BLaER1 (cell line): ENCODE results near the gene GCDH.
"Not testable (repeated sequence)": the region's sequence is repeated elsewhere in the genome, so short reads cannot be mapped to it uniquely, and the experiment has no call there.

Experiments used
- H3K27ac ChIP-seq: shearing (Covaris generic); formaldehyde crosslinking; 2 replicates; pipeline ENCODE4 v1.8.1; 2022
- H3K27me3 ChIP-seq: shearing (Covaris generic); formaldehyde crosslinking; 2 replicates; pipeline ENCODE4 v1.8.1; 2022
- H3K36me3 ChIP-seq: shearing (Covaris generic); formaldehyde crosslinking; 2 replicates; pipeline ENCODE4 v1.8.1; 2022
- H3K4me1 ChIP-seq: shearing (Covaris generic); formaldehyde crosslinking; 2 replicates; pipeline ENCODE4 v1.8.1; 2022
- H3K4me2 ChIP-seq: shearing (Covaris generic); formaldehyde crosslinking; 2 replicates; pipeline ENCODE4 v1.8.1; 2022
- H3K4me3 ChIP-seq: shearing (Covaris generic); formaldehyde crosslinking; 2 replicates; pipeline ENCODE4 v1.8.1; 2022
- H3K9ac ChIP-seq: shearing (Covaris generic); formaldehyde crosslinking; 2 replicates; pipeline ENCODE4 v1.8.1; 2022
- H3K9me3 ChIP-seq: shearing (Covaris generic); formaldehyde crosslinking; 2 replicates; pipeline ENCODE4 v1.8.1; 2022
- H4K20me1 ChIP-seq: shearing (Covaris generic); formaldehyde crosslinking; 2 replicates; pipeline ENCODE4 v1.8.1; 2022
- Cebpa-rat ChIP-seq: shearing (Covaris generic); IDR thresholded peaks from 2 replicates; pipeline ENCODE4 v1.8.1; 2022

GCDH gene

GRCh38 chr19:12907166-12907565 is 16.2 kb downstream of the GCDH start:
- no peak overlapping the region for H3K4me3 ChIP-seq
- TF ChIP-seq Cebpa-rat, result no peak
- peaks cover 24% of the 10 kb centered on the region for H3K36me3 ChIP-seq
- no peaks in the 10 kb centered on the region for H4K20me1 ChIP-seq
- no peak overlapping the region for H3K4me2 ChIP-seq
- no peak overlapping the region for H3K27ac ChIP-seq
- no peaks in the 10 kb centered on the region for H3K27me3 ChIP-seq
- no peaks in the 10 kb centered on the region for H3K9me3 ChIP-seq
- no peaks in the 10 kb centered on the region for H3K4me1 ChIP-seq
- no peak overlapping the region for H3K9ac ChIP-seq

- H3K36me3 ChIP-seq, result no peaks in the 10 kb centered on the region
- H3K9me3 ChIP-seq, result no peaks in the 10 kb centered on the region
- no peak overlapping the region for H3K4me3 ChIP-seq
- H3K9ac ChIP-seq, result no peak overlapping the region; the same call in 1 of the 2 replicates
- no peaks in the 10 kb centered on the region for H4K20me1 ChIP-seq
- no peak for TF ChIP-seq Cebpa-rat
- H3K27me3 ChIP-seq, result no peaks in the 10 kb centered on the region
- no peak overlapping the region for H3K4me2 ChIP-seq
- peaks cover 21% of the 10 kb centered on the region for H3K4me1 ChIP-seq
- H3K27ac ChIP-seq, result no peak overlapping the region
These were observed 21.6 kb downstream of the GCDH start for GRCh38 chr19:12912571-12912970.

GRCh38 chr19:12913011-12913561 is 22.1 kb downstream of the GCDH start:
- Histone ChIP-seq H3K4me1 (peaks cover 21% of the 10 kb centered on the region), H3K36me3 (no peaks in the 10 kb centered on the region), H4K20me1 (no peaks in the 10 kb centered on the region), H3K27me3 (no peaks in the 10 kb centered on the region), H3K9ac (no peak overlapping the region; the same call in 1 of the 2 replicates), H3K9me3 (no peaks in the 10 kb centered on the region), H3K4me2 (peak overlapping the region; percentile 70), H3K4me3 (no peak overlapping the region), H3K27ac (peak overlapping the region; percentile 77; the same call in 1 of the 2 replicates)
- no peak for TF ChIP-seq Cebpa-rat

GRCh38 chr19:12913851-12914690 is 23.1 kb downstream of the GCDH start:
- Histone ChIP-seq H3K36me3 (no peaks in the 10 kb centered on the region), H4K20me1 (no peaks in the 10 kb centered on the region), H3K4me2 (peak overlapping the region; percentile 70), H3K4me3 (no peak overlapping the region), H3K9me3 (no peaks in the 10 kb centered on the region), H3K27me3 (no peaks in the 10 kb centered on the region), H3K4me1 (peaks cover 31% of the 10 kb centered on the region), H3K9ac (peak overlapping the region; percentile 61), H3K27ac (peak overlapping the region; percentile 77)
- no peak for TF ChIP-seq Cebpa-rat

- peaks cover 36% of the 10 kb centered on the region for H3K4me1 ChIP-seq
- not testable (repeated sequence) for H3K27me3 ChIP-seq, H3K4me3 ChIP-seq, H3K36me3 ChIP-seq, H3K27ac ChIP-seq, H3K4me2 ChIP-seq, H4K20me1 ChIP-seq, H3K9me3 ChIP-seq, H3K9ac ChIP-seq
These were observed 24.9 kb downstream of the GCDH start for GRCh38 chr19:12915860-12916259.

- H3K27ac ChIP-seq, result no peak overlapping the region
- H3K9ac ChIP-seq, result no peak overlapping the region
- H3K4me3 ChIP-seq, result no peak overlapping the region
- no peaks in the 10 kb centered on the region for H4K20me1 ChIP-seq
- no peaks in the 10 kb centered on the region for H3K9me3 ChIP-seq
- TF ChIP-seq Cebpa-rat, result no peak
- peaks cover 22% of the 10 kb centered on the region for H3K36me3 ChIP-seq
- no peaks in the 10 kb centered on the region for H3K27me3 ChIP-seq
- peak overlapping the region; percentile 79 for H3K4me2 ChIP-seq
- H3K4me1 ChIP-seq, result peaks cover 31% of the 10 kb centered on the region
These were observed 27.3 kb downstream of the GCDH start for GRCh38 chr19:12918253-12918652.

GRCh38 chr19:12921047-12921446 is 30.1 kb downstream of the GCDH start:
- Histone ChIP-seq H3K27me3 (no peaks in the 10 kb centered on the region), H3K36me3 (peaks cover 50% of the 10 kb centered on the region), H3K4me1 (peaks cover 15% of the 10 kb centered on the region; the same call in 1 of the 2 replicates), H3K9me3 (no peaks in the 10 kb centered on the region), H3K4me3 (no peak overlapping the region), H3K9ac (no peak overlapping the region), H4K20me1 (0 out of 2 replicates have a peak, but pooled peaks cover 8% of the 10 kb centered on the region), H3K27ac (no peak overlapping the region), H3K4me2 (no peak overlapping the region)
- no peak for TF ChIP-seq Cebpa-rat

- no peak overlapping the region for H3K4me3 ChIP-seq
- H4K20me1 ChIP-seq, result 0 out of 2 replicates have a peak, but pooled peaks cover 8% of the 10 kb centered on the region
- no peak overlapping the region for H3K27ac ChIP-seq
- no peaks in the 10 kb centered on the region for H3K27me3 ChIP-seq
- no peak overlapping the region for H3K4me2 ChIP-seq
- TF ChIP-seq Cebpa-rat, result no peak
- H3K9me3 ChIP-seq, result no peaks in the 10 kb centered on the region
- peaks cover 15% of the 10 kb centered on the region; the same call in 1 of the 2 replicates for H3K4me1 ChIP-seq
- H3K9ac ChIP-seq, result no peak overlapping the region
- H3K36me3 ChIP-seq, result peaks cover 70% of the 10 kb centered on the region
These were observed 32.0 kb downstream of the GCDH start for GRCh38 chr19:12922959-12923358.

GRCh38 chr19:12924621-12925310 is 33.8 kb downstream of the GCDH start:
- Histone ChIP-seq H3K4me2 (no peak overlapping the region), H3K4me1 (0 out of 2 replicates have a peak, but pooled peaks cover under 1% of the 10 kb centered on the region), H3K36me3 (peaks cover 88% of the 10 kb centered on the region), H4K20me1 (peaks cover 12% of the 10 kb centered on the region; the same call in 1 of the 2 replicates), H3K27me3 (no peaks in the 10 kb centered on the region), H3K27ac (no peak overlapping the region), H3K9ac (no peak overlapping the region), H3K9me3 (no peaks in the 10 kb centered on the region), H3K4me3 (no peak overlapping the region)
- TF ChIP-seq Cebpa-rat, result no peak
